A549 (cell line): ENCODE measurements around the gene TMEM97. TPM values are rescaled to one million over a fixed set of nuclear protein-coding genes. Genes with fewer than 3 reads are reported as not detected.

Experiments used
- ATAC-seq, 2 experiments: fragments of 200-7000 bp in 1 of 2; fragments of >200 bp in 1 of 2; cut with Nextera tagmentation in 1 of 2; cut with Tn5 transposase in 1 of 2; 3 replicates each; pipeline versions ENCODE4 v1.8.0 to v1.9.1; 2018 to 2020; ENCODE audit warnings: mild to moderate bottlenecking in 1 of 2, moderate library complexity in 1 of 2
- CTCF ChIA-PET: fragments of 300-600 bp; sonication (Branson Sonifier 250); formaldehyde crosslinking; extraction: SDS; loops from one replicate; lab custom pipeline; 2021; ENCODE audit warnings: antibody characterized with exemption, inconsistent platforms; lab: Yijun Ruan, JAX
- POLR2A ChIA-PET: fragments of 350-600 bp; formaldehyde crosslinking; extraction: SDS; loops from one replicate; lab custom pipeline; 2021; ENCODE audit warnings: antibody characterized with exemption, inconsistent platforms; lab: Yijun Ruan, JAX
- DNase-seq, 2 experiments: peaks; one replicate each; pipeline versions ENCODE4 v3.0.0 to v3.0.0-alpha.2; 2011 to 2016; ENCODE audit warnings: low read depth in 1 of 2, low spot score in 1 of 2
- FAIRE-seq: peaks from 2 replicates; lab custom pipeline; 2011; peaks lifted over from hg19 to GRCh38; lab: Jason Lieb, UNC
- H3K27ac ChIP-seq, 2 experiments: fragments of >200 bp; sonication (Bioruptor Twin); formaldehyde crosslinking; 3 replicates each; pipeline ENCODE4 v1.5.1; 2016 to 2017
- H3K4me1 ChIP-seq: fragments of >200 bp; sonication (Bioruptor Twin); formaldehyde crosslinking; 3 replicates; pipeline ENCODE4 v1.6.1; 2016
- H3K4me2 ChIP-seq: fragments of >200 bp; sonication (Bioruptor Twin); formaldehyde crosslinking; 3 replicates; pipeline ENCODE4 v1.6.1; 2016
- H3K4me3 ChIP-seq: fragments of >200 bp; sonication (Bioruptor Twin); formaldehyde crosslinking; 3 replicates; pipeline ENCODE4 v1.5.1; 2016
- H3K9me3 ChIP-seq: fragments of >200 bp; sonication (Bioruptor Twin); formaldehyde crosslinking; 3 replicates; pipeline ENCODE4 v1.6.1; 2016
- CHD2 ChIP-seq: fragments of 150-350 bp; IDR thresholded peaks from 2 replicates; pipeline ENCODE4 v1.6.1; 2014; ENCODE audit warnings: low read length; ENCODE audit not compliant: partially characterized antibody
- CTCF ChIP-seq: fragments of >200 bp; sonication (Bioruptor Twin); formaldehyde crosslinking; IDR thresholded peaks from 3 replicates; pipeline ENCODE4 v1.5.1; 2016
- FOSB ChIP-seq: fragments of 250-450 bp; sonication (Bioruptor Pico); IDR thresholded peaks from 2 replicates; pipeline ENCODE4 v1.5.0; 2020; ENCODE audit warnings: mild to moderate bottlenecking, moderate library complexity
- JUNB ChIP-seq: fragments of >200 bp; sonication (Bioruptor Twin); formaldehyde crosslinking; IDR thresholded peaks from 2 replicates; pipeline ENCODE4 v1.6.1; 2016
- MYC ChIP-seq: IDR thresholded peaks from 2 replicates; pipeline ENCODE4 v1.6.1; 2012; ENCODE audit warnings: mild to moderate bottlenecking, inconsistent platforms, low read length, improper control_type of control experiment, borderline replicate concordance
- RAD21 ChIP-seq, 2 experiments: fragments of >200 bp in 1 of 2; sonication (Bioruptor Twin) in 1 of 2; formaldehyde crosslinking in 1 of 2; IDR thresholded peaks in 1 of 2; conservative IDR thresholded peaks in 1 of 2; 2 replicates in 1 of 2; 3 replicates in 1 of 2; pipeline ENCODE4 v1.6.1; 2012 to 2018; ENCODE audit warnings: inconsistent platforms in 1 of 2
- REST ChIP-seq: fragments of 200-600 bp; sonication (generic); IDR thresholded peaks from 2 replicates; pipeline ENCODE4 v1.6.1; 2016; ENCODE audit warnings: antibody characterized with exemption, mild to moderate bottlenecking, moderate library complexity
- SMC3 ChIP-seq: fragments of >200 bp; sonication (Bioruptor Twin); formaldehyde crosslinking; IDR thresholded peaks from 3 replicates; pipeline ENCODE4 v1.6.1; 2018; ENCODE audit warnings: inconsistent platforms
- TP53 ChIP-seq: fragments of 250-450 bp; sonication (Bioruptor Pico); IDR thresholded peaks from 2 replicates; pipeline ENCODE4 v1.5.0; 2021; ENCODE audit warnings: mild to moderate bottlenecking, moderate library complexity
- ZFP36 ChIP-seq: fragments of 450-650 bp; IDR thresholded peaks from 2 replicates; pipeline ENCODE4 v1.6.1; 2014; ENCODE audit warnings: borderline replicate concordance; ENCODE audit not compliant: partially characterized antibody
- ZNF302 ChIP-seq: fragments of 250-450 bp; sonication (Bioruptor Pico); IDR thresholded peaks from 2 replicates; pipeline ENCODE4 v1.9.0; 2021; ENCODE audit warnings: inconsistent platforms, mild to moderate bottlenecking, moderate library complexity
- WGBS: methylation state at CpG from one replicate; pipeline ENCODE4 v1.1.6; 2017; ENCODE audit errors: missing lambda C conversion rate; 5-methylcytosine and 5-hydroxymethylcytosine counted together
- polyA plus RNA-seq, 4 experiments: library from polyadenylated mRNA; depleted of rRNA in 3 of 4; stranded (reverse); fragments of >200 nt; fragmentation: RNase III in 1 of 4; extraction: RNeasy Plus Mini Kit Qiagen cat#74134 plus additional on column Dnase treatment in 1 of 4; gene quantifications; 2 replicates in 3 of 4; 3 replicates in 1 of 4; pipeline ENCODE4 v1.2.3, GENCODE V29; 2011 to 2017

TMEM97 gene
- polyA plus RNA-seq, 2 of the 4 experiments (the other 2 are of a cell fraction), result 75.6 to 90.9 TPM

DNA sequence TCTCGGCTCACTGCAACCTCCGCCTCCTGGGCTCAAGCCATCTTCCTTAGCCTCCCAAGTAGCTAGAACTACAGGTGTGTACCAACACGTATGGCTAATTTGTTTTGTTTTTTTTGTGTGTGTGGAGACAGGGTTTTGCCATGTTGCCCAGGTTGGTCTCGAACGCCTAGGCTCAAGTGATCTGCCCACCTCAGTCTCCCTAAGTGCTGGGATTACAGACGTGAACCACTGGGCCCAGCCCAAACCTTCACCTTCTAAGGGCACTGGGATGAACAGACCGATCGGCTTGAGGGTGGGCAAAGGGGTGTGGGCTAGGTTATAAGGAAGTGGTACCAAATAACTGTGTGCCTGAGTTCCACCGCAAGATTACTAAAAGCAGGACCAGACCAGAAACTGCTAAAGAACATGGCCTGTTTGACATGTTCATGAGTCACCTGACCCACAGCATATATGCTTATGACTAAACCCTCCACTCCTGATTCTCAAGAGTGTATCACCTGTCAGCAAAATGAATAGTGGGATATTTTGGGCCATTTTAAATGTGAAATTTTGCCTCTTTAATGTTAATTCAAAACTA lies 8.1 kb downstream of the TMEM97 start:
- TF ChIP-seq ZNF302 (CRISPR knock-in tag), result no peak
- ChIA-PET POLR2A (no interaction called here), CTCF (interaction anchor here (1.6 to 2.5 kb wide), 5 partner anchors 8 to 95 kb away, joined by 4 to 17 read pairs (median 7); partner anchors contain the start of genes IFT20 and TNFAIP1)
- H3K27ac ChIP-seq, result no peak overlapping the region
- no peak overlapping the region for H3K4me2 ChIP-seq
- DNase-seq, result no peak
- H3K9me3 ChIP-seq, result no peaks in the 10 kb centered on the region
- ATAC-seq, result no peak
- no peak for FAIRE-seq
- WGBS, result 95% methylated on average over 9 of the region's 9 CpGs
- no peak overlapping the region for H3K4me3 ChIP-seq
- H3K4me1 ChIP-seq, result peaks cover 35% of the 10 kb centered on the region

- ATAC-seq (peak; percentile 51 to 62; a peak in 5 of 6 replicates), DNase-seq (peak in 1 of 2 experiments; percentile 53)
Measured at GRCh38 chr17:28327709-28328108, 8.7 kb downstream of the TMEM97 start.

GRCh38 chr17:28328325-28328724 lies 9.3 kb downstream of the TMEM97 start:
- CTCF ChIA-PET, result interaction anchor here (0.8 to 2.2 kb wide), 11 partner anchors 9 to 96 kb away, joined by 3 to 11 read pairs (median 4); partner anchors contain the start of gene TMEM97
- peaks cover 24% of the 10 kb centered on the region for H3K4me1 ChIP-seq
- H3K4me3 ChIP-seq, result no peak overlapping the region
- POLR2A ChIA-PET, result no interaction called here
- H3K27ac ChIP-seq, result no peak overlapping the region
- no peak for DNase-seq
- ATAC-seq, result no peak
- H3K9me3 ChIP-seq, result no peaks in the 10 kb centered on the region
- no peak overlapping the region for H3K4me2 ChIP-seq
- no peak for FAIRE-seq
- WGBS, result 85% methylated on average over 4 of the region's 4 CpGs
- TF ChIP-seq MYC (no peak), CHD2 (no peak), JUNB (no peak), TP53 (no peak)

More at GRCh38 chr17:28327709-28328108, 8.7 kb downstream of the TMEM97 start:
- Histone ChIP-seq H3K27ac (no peak overlapping the region), H3K4me3 (no peak overlapping the region), H3K9me3 (no peaks in the 10 kb centered on the region), H3K4me2 (no peak overlapping the region), H3K4me1 (peaks cover 30% of the 10 kb centered on the region)
- 46% methylated on average over 3 of the region's 3 CpGs for WGBS
- ChIA-PET CTCF (interaction anchor here (0.9 to 2.2 kb wide), 8 partner anchors 8 to 95 kb away, joined by 3 to 11 read pairs (median 4); partner anchors contain the start of gene TMEM97), POLR2A (no interaction called here)
- TF ChIP-seq REST (no peak), SMC3 (peak; percentile 30; the same call in 1 of the 3 replicates), CTCF (peak; percentile 40; the same call in 2 of the 3 replicates), ZFP36 (no peak), RAD21 (conservative IDR thresholded peaks at IDR 0.05 in 1 of 2, IDR thresholded peaks at IDR 0.05 in 1 of 2) (peak; percentile 36 to 42; a peak in 3 of 5 replicates)
- FAIRE-seq, result no peak

DNA sequence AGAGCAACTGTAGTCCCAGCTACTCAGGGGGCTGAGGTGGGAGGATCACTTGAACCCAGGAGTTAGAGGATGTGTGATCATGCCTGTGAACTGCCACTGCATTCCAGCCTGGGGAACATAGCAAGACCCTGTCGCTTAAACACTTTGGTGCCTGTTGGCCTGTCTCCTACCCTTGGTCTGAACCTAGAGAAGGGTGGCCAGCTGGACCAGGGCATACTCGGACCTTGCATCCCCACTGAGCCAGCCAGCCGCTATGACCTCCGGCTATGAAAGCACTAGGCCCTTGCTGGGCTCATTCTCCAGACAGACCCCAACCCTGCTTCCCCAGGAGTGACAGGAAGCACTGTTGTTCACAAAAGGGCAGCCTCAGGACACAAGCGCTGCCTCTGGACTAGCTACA lies 11.7 kb downstream of the TMEM97 start:
- no peak for TF ChIP-seq RAD21 (conservative IDR thresholded peaks at IDR 0.05 in 1 of 2, IDR thresholded peaks at IDR 0.05 in 1 of 2)
- no peak for TF ChIP-seq REST
- no peak for TF ChIP-seq FOSB
- Histone ChIP-seq H3K27ac (no peak overlapping the region), H3K9me3 (no peaks in the 10 kb centered on the region), H3K4me1 (peaks cover 10% of the 10 kb centered on the region; the same call in 2 of the 3 replicates), H3K4me2 (no peak overlapping the region), H3K4me3 (no peak overlapping the region)
- 87% methylated on average over 5 of the region's 5 CpGs for WGBS
- ChIA-PET POLR2A (interaction anchor here (1.2 kb wide), 1 partner anchor 27 kb away, joined by 4 read pairs; the partner anchor contains the start of gene POLDIP2), CTCF (interaction anchor here (1.6 to 7.0 kb wide), 3 partner anchors 10 to 79 kb away, joined by 6 to 39 read pairs (median 10); partner anchors contain the start of gene TMEM97)
- DNase-seq (no peak), FAIRE-seq (no peak), ATAC-seq (no peak)
